GM21825 (cell line): ENCODE measurements around the gene MLEC.

ENCODE experiments used
- ATAC-seq: cut with Tn5 transposase; IDR thresholded peaks from one replicate; pipeline ENCODE4 v1.9.1; 2021; ENCODE audit warnings: mild to moderate bottlenecking, moderate library complexity; ENCODE audit not compliant: unreplicated experiment

The MLEC gene, protein sequence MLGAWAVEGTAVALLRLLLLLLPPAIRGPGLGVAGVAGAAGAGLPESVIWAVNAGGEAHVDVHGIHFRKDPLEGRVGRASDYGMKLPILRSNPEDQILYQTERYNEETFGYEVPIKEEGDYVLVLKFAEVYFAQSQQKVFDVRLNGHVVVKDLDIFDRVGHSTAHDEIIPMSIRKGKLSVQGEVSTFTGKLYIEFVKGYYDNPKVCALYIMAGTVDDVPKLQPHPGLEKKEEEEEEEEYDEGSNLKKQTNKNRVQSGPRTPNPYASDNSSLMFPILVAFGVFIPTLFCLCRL

DNA sequence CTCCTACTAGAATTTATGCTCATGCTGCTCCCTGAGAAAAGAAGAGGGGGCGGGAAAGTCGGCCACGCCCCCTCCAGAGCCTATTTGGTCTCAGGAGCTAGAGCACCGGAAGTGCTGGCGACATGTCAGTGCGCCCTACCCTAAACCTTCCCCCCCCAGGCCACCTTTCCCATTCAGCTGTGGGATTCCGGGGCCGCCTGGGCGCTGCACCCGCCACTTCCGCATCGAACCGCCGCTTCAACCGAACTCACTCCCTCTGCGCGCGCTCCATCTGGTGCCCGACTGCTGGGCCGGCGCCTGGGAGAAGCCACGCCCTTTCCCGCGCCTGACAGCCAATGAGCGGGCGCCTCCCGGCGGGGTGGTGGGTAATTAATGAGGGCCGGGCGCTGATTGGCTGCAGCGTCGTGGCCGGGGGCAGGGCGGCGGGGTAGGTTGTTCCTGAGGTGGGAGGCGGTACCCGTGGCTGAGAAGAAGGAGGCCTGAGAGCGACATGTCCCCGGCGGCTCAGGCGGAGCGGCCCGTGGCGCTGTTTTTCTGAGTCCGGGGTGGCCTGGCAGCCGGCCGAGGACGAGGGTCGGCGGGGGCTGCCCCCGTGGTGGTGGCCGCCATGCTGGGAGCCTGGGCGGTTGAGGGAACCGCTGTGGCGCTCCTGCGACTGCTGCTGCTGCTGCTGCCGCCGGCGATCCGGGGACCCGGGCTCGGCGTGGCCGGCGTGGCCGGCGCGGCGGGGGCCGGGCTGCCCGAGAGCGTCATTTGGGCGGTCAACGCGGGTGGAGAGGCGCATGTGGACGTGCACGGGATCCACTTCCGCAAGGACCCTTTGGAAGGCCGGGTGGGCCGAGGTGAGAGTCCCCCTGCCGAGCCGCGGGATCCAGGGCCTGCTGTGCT lies at the start of gene MLEC:
MLEC (plus strand) TSS at position 460 of the 888 bp plus-strand sequence; CDS start at position 608, 148 bp downstream.
- ATAC-seq: peak; percentile 65

DNA sequence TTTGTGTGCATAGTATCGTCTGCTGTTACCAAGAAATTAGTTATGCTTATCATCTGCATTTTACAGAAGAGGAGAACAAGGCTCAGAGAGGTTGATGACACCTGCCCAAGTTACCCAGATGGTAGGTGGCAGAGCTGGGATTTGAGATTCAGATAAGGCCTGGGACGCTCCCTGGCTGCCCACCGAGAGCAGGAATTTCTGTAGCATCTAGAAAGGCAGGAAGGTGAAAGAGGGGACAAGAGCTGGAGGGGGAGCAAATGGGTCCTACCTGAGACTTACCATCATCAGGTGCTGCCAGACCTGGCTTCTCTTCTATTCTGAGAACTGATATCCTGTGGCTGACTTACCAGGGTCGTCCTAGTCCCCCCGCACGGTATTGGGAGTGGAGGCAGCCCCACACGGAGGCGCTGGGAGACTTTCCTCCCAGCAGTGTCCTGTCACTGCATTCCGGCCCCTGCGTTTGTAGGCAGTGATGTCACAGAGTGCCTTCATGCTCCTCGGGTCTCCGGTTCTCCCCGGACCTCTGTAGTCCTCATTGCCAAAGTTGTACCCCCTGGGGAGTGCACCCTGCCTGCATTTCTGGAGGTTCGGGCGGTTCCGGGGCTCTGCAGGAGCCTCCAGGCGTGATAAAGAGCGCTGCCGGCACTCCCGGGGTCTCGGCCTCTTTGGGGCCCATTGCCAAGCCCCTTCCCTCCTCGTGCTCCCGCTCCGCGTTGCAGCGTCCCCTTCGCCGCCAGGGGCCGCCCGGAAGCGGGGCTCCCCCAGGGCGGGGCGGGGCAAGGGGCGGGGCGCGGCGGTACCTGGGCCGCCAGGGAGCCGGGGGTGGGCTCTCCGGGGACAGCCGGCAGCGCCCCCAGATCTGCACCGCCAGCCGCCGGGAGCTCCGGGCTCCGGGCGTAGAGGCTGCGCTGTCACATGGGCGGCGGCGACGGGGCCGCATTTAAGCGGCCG lies 46.9 kb upstream of the MLEC start, which contains the start of gene CABP1:
CABP1 (plus strand) TSS at position 856 of the 951 bp plus-strand sequence; CDS start at position 916, 60 bp downstream.
- peak; percentile 67 for ATAC-seq

DNA sequence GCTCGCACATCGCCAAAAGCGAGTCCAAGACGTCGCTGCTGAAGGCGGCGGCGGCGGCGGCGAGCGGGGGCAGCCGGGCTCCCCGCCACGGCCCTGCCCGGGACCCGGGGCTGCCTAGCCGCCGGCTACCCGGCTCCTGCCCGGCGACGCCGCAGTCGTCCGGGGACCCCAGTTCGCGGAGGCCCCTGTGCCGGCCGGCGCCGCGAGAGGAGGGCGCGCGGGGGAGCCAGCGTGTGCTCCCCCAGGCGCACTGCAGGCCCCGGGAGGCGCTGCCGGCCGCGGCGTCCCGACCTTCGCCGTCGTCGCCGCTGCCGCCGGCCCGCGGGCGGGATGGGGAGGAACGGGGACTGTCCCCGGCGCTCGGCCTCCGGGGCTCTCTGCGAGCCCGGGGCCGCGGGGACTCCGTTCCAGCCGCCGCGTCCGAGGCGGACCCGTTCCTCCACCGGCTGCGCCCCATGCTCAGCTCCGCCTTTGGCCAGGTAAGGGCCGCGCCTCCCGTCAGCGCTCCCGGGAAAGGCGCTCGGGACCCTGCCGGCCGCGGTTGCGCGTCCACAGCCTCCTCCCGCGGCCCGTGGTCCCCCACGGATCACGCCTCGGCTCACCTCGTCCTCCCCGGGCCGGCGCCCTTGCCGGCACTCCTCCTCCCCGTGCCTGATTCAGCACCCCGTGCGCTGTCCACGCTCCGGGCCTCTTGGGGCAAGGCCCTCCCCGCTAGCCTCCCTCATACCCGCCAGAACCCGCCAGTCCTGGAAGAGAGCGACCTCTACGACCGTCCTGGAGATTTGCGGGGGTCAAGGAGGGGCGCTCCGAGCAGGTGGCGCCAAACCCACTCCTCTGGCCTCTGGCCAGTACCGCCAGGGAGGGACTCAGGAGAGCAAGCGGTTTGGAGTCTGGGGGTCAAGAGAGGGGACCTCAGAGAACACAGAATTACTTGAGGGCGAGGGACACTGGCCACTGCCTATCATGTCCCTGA lies 45.8 kb upstream of the MLEC start:
- ATAC-seq: peak; percentile 28

DNA sequence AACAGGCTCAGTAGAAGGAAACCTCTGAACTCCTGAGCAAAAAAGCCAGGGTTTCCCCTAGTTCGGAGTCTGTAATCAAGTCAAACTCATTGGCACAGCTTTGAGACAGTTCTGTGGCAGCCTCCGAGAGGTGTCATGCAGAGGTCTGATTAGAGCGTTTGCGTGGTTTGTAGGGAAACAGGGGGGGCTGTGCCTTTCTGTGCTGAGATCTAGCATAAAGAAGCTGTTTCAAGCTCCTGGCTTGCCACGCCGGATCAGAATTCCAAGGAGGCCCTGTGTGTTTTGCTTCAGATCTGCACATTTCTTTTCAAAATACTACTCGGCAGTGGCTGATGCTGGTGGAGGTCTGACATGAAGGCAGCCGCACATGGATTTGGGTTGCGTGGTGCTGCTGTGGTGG lies 44.8 kb upstream of the MLEC start:
- ATAC-seq: no peak

DNA sequence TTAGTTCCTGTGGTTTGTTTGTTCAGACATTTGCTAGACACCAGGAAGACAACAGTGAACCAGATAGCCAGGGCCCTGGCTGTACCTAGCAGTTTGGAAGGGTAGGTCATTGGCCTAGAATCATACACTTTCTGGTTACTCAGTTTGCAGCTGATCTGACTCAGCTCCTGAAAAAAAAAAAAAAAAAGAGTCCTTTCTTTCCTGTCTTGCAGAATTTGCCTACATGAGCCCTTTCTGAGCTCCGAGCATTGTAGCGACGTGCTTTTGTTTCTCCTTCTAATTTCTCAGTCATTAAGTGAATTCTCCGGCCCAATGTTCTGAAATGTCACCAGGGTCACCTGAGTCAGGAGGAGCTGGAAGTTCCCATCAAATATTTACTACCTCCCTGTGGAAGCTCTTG lies 44.1 kb upstream of the MLEC start:
- ATAC-seq: no peak

DNA sequence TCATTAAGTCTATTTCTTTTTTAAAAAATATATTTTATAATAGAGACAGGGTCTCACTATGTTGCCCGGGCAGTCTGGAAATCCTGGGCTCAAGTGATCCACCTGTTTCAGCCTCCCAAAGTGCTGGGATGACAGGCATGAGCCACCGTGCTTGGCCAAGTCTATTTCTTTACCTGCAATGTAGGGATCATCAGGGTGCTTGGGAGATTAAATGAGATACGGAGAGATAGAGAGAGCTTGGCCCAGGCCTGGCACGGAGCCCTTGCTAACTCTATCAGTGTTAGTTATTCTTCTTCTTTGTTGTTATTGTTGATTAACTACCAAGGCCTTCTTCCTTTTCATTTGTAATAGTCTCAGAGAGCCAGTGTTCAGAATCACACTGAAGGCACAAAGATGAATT lies 43.4 kb upstream of the MLEC start:
- ATAC-seq: no peak

DNA sequence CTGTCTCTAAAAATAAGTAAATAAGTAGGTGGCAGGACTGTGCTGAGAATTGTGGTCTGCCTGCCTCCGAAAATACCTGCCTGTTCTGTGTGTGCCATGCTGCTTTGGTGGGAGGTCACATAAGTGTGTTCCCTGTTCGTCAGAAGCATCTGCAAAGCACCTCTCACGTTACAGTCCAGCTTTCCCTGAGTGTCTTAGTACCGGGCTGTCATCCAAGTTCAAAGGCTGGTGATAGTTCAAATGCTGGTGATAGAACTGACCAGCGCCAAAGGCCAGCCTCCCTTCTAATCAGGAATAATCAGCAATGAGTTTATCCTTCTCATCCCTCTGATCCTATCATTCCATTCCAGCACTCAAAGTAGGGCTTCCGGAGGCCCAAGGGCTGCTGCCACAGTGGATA lies 40.9 kb upstream of the MLEC start:
- ATAC-seq: no peak

DNA sequence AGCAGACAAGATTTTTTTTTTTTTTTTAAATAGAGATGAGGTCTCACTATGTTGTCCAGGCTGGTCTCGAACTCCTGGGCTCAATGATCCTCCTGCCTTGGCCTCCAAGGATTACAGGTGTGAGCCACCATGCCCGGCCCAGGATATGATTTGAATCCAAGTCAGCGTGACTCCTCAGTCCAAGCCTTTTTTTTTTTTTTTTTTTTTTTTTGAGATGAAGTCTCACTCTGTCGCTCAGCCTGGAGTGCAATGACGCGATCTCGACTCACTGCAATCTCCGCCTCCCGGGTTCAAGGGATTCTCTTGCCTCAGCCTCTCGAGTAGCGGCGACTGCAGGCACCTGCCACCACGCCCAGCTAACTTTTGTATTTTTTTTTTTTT lies 39.6 kb upstream of the MLEC start:
- no peak for ATAC-seq

DNA sequence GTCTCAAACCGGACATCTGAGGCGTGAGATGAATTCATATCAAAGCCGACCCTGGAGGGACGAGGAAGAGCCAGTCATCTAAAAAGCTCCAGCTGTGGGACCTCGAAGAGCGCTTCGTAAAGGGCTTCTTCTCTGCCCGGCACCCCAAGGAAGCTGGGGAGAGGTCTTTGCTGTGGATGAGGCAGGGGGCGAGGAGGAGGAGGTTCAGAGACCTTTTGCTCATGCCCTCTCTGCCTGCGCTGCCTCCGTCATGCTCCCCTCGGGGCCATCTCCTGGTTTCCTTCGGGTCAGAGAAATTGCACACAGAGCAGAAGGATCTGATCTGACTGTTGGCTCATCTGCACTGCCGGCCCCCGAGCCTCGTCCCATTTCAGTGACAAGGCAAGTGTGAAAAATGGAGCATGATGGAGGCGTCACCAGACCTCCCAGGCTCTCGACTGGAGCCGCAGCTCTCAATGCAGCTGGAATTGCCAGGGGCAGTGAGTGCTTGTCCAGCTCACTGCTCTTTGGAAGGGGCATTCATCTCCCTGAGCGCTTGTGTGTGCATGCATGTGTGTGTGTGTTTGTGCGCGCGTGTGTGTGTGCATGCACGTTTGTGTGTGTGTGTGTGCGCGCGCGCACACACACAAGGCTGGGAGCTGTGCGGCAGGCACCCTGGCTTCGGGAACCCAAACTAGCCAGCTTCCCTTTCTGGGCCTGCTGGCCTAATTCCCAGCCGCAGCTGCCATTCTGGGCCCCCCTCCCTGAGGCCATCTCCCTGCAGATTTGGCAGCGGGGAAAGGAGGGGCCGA lies 37.3 kb upstream of the MLEC start:
- no peak for ATAC-seq

DNA sequence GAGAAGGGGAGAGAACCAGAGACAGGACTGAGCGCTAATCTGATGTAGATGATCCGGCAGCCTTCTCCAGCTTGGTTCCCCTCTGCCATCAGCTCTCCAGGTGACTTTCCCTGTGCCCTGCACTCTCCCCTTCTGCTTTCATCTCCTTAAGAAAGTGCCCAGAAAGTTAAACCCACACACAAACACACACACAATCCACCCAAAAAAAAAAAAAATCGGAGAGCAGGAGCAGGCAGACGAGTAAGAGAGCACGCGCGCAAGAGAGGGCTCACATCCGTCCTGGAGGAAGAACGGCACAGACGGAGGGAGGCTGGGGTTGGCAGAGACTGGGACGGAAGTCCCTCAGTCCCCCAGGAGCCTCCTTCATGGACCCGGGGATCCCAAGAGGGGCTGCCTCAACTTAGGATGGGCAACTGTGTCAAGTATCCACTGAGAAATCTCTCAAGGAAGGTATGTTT lies 36.7 kb upstream of the MLEC start:
- no peak for ATAC-seq

DNA sequence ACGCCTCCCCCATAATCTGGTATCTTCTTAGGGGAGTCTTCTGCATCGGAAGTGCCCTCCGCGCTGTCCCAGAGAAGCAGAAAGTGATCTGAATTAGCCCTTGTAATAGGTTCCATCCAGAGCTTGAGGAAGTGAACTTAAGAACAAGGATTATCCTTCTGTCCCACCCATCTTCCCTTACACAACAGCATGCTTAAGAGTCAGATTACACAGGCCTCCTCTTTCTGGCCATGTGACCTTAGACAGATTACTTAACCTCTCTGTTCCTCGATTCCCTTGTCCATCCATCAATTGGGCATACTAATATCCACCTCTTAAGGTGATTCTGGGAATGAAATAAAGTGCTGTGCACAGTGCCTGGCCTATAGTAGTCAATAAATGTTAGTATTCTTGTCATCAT lies 35.1 kb upstream of the MLEC start:
- no peak for ATAC-seq

DNA sequence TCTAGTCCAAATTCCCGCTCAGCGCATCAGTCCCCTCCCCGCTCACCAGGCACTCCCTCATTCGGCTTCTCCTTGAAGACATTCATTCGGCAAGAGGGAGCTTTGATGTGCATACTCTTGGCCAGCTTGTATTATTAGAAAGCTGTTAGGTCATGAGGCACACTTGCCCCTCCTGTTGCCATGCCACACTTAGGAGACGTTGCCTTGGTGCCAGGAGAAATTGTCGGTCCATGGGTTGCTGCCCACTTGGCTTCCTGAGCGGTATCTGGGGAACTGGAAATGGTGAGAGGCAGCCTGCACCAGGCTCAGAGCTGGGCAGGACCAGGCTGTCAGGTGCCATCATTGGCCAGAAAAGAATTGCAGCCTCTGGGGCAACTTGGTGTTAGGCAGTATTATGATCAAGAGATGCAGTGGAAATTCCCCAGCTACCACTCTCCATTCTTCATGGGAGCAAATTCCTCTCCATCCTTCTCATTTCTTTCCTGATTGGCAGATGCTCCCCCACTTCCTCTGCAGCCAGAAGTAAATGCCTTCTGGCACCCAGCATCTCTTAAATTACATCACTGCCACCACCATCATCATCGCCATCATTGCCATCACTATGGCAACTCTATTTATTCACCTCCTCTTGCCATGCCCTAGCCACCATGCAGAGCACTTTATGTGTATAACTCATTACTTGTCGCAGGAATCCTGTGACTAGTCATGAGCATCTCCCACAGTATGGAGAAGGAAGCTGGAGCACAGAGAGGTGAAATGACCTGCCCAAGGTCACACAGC lies 34.1 kb upstream of the MLEC start:
- ATAC-seq: no peak

DNA sequence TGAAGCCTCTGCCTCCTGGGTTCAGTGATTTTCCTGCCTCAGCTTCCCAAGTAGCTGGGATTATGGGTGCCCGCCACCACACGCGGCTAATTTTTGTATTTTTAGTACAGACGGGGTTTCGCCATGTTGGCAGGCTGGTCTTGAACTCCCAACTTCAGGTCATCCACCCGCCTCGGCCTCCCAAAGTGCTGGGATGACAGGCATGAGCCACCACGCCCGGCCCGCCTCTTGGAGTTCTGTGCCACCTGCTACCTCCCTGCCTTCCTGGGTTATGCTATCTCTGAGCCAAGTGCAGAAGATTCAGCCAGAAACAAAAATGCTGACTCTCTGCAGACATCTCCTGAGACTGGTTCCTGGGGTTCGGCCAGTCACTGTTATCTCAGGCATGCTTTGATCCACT lies 33.3 kb upstream of the MLEC start:
- ATAC-seq: no peak

DNA sequence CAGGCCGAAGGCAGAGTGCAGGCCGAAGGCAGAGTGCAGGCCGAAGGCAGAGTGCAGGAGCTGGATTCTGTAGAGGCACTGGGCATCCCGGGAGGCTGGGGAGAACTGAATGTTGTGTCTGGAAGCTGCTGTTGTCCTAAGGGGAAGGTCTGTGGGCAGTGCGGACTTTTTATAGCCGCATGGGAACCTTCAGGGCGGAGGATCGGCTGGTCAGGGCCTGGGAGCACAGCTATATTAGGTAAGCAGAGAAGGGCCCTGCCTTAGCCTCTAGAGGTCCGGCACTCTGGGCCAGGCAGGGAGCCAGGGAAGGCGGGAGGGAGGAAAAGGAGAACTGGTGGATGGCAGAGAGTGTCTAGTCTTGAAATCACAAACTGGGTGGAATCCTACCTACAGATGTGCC lies 32.3 kb upstream of the MLEC start:
- no peak for ATAC-seq

DNA sequence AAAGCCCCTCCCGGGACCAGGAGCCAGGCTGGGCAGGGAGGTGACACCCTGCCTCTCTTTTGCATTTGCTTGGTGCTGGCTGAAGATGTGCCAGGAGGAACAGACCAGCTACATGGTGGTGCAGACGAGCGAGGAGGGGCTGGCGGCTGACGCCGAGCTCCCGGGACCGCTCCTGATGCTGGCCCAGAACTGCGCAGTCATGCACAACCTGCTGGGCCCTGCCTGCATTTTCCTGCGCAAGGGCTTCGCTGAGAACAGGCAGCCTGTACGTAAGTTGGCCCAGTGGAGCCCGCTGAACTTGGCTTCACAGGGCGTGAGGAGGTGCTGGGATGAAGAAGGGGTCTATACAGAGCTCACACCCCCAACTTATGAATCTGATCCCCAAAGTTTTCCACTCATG lies 30.9 kb upstream of the MLEC start:
- ATAC-seq: no peak

DNA sequence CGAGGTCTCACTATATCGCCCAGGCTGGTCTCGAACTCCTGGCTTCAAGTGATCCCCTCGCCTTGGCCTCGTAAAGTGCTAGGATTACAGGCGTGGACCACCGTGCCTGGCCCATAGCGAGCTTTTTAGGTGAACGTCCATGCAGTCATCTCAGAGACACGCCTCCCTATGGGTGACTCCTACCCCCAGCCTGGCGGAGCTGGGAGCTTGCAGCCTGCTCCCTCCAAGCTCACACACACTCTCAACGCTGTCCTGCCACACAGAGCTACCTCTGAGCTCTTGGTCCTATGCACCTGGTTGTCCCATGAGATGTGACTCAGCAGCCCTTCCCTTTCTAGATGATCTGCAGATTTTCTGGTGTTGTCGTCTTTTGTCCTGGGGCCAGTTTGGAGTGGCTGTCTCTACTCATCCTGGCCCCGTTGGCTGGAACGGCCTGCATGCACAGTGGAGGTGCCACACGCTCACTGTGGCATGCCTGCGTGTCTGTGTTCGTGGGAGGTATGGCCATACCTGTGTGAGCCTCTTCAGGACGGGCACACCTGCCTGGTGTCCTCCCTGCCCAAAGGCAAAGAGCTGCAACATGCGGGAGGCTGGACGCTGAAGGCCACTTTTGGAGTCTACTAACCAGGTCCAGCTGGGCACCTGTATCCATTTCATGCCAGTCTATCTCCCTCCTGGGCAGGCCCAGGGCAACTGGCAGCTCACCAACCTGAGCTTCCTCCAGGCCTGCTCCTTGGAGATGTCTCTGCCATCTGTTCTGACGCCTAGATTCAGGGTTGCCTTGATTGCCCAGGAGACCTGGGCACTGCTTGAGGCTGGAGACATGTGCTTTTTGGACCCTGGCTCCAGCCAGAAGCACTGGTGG lies 28.4 kb upstream of the MLEC start:
- no peak for ATAC-seq

DNA sequence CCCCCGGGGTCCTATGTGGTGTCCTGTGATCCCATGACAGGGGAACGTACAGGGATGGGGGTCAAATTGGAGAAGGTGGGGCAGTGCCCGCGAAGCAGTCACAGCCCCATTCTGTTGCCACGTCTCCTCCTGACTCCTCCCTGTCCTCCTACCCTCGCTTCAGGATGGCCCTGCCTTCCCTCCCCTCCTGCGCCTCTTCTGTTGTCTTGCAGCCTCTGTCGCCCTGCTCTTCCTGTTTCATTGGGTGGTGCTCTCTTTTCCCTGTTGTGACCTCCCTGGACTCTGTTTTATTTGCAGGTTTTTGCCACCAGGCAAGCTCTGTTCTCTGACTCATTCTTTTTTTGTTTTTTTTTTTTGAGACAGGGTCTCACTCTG lies 27.8 kb upstream of the MLEC start:
- ATAC-seq: no peak
